OCI-LY7 (cell line): ENCODE measurements around the gene SUGP2. TPM values are rescaled to one million over a fixed set of nuclear protein-coding genes. Genes with fewer than 3 reads are reported as not detected.

Experiments
- BruUV-seq: library from RNA; stranded (reverse); fragments of 400-500 nt; replicated peaks from 2 replicates; lab custom pipeline; 2021; lab: Mats Ljungman, UMichigan
- CTCF ChIA-PET: fragments of 300-600 bp; sonication (Branson Sonifier 250); formaldehyde crosslinking; loops from one replicate; lab custom pipeline; 2022; ENCODE audit warnings: antibody characterized with exemption; ENCODE audit not compliant: unreplicated experiment; lab: Charles Lee
- POLR2A ChIA-PET: fragments of 300-600 bp; sonication (Branson Sonifier 250); formaldehyde crosslinking; loops from one replicate; lab custom pipeline; 2022; ENCODE audit warnings: antibody characterized with exemption; lab: Charles Lee
- DNase-seq: peaks from one replicate; pipeline ENCODE4 v3.0.0-alpha.2; 2015; ENCODE audit warnings: low spot score
- H2AFZ ChIP-seq: fragments of 200-600 bp; sonication (generic), shearing (Covaris generic); 2 replicates; pipeline ENCODE4 v1.6.1; 2014; ENCODE audit warnings: mild to moderate bottlenecking, antibody characterized with exemption, low read length, moderate library complexity
- H3K27ac ChIP-seq: fragments of 200-600 bp; sonication (generic); 2 replicates; pipeline ENCODE4 v1.5.1; 2014; ENCODE audit warnings: mixed run types, low read depth, mild to moderate bottlenecking, moderate library complexity, low read length, inconsistent platforms; ENCODE audit not compliant: poor library complexity, severe bottlenecking
- H3K36me3 ChIP-seq: fragments of 200-600 bp; sonication (generic); 2 replicates; pipeline ENCODE4 v1.6.1; 2014; ENCODE audit warnings: mild to moderate bottlenecking, antibody characterized with exemption, low read length, moderate library complexity, mixed read lengths; ENCODE audit not compliant: insufficient read depth
- H3K4me1 ChIP-seq: fragments of 200-600 bp; sonication (generic); 2 replicates; pipeline ENCODE4 v1.5.1; 2014; ENCODE audit warnings: mild to moderate bottlenecking, low read length; ENCODE audit not compliant: insufficient read depth, poor library complexity, severe bottlenecking
- H3K4me2 ChIP-seq: fragments of 200-600 bp; sonication (generic); 2 replicates; pipeline ENCODE4 v1.6.1; 2014; ENCODE audit warnings: mild to moderate bottlenecking, low read length
- H3K4me3 ChIP-seq: fragments of 200-600 bp; sonication (generic); 2 replicates; pipeline ENCODE4 v1.5.1; 2014; ENCODE audit warnings: mild to moderate bottlenecking, low read depth, low read length; ENCODE audit not compliant: poor library complexity, severe bottlenecking
- H3K79me2 ChIP-seq: fragments of 200-600 bp; sonication (generic); 2 replicates; pipeline ENCODE4 v1.6.1; 2016; ENCODE audit warnings: low read depth, mild to moderate bottlenecking, low read length, moderate library complexity, mixed read lengths; ENCODE audit not compliant: insufficient read depth
- H3K9me2 ChIP-seq: fragments of 200-600 bp; sonication (generic); 2 replicates; pipeline ENCODE4 v1.6.1; 2016; ENCODE audit warnings: mild to moderate bottlenecking, low read length, mixed read lengths; ENCODE audit not compliant: insufficient read depth
- H3K9me3 ChIP-seq: fragments of 200-600 bp; sonication (generic); 2 replicates; pipeline ENCODE4 v1.6.1; 2014; ENCODE audit warnings: mild to moderate bottlenecking, mixed run types, low read length, mixed read lengths
- H4K20me1 ChIP-seq: fragments of 200-600 bp; sonication (generic); 2 replicates; pipeline ENCODE4 v1.6.1; 2014; ENCODE audit warnings: mild to moderate bottlenecking, antibody characterized with exemption, low read length, moderate library complexity, mixed read lengths; ENCODE audit not compliant: insufficient read depth
- EZH2phosphoT487 ChIP-seq: fragments of 200-600 bp; sonication (generic); IDR thresholded peaks from 2 replicates; pipeline ENCODE4 v1.6.1; 2018; ENCODE audit warnings: low read depth, borderline replicate concordance, mild to moderate bottlenecking, mixed run types, antibody characterized with exemption, low read length, moderate library complexity, mixed read lengths
- intact Hi-C: fragments of 100-400 bp; cut with micrococcal nuclease; formaldehyde crosslinking; loops from one replicate; pipeline ENCODE4 v1.10.0; 2022; ENCODE audit not compliant: unreplicated experiment
- total RNA-seq, 2 experiments: library from RNA; depleted of rRNA in 1 of 2; stranded (reverse); fragments of >200 nt in 1 of 2; shearing (Covaris generic) in 1 of 2; gene quantifications; 2 replicates each; pipeline ENCODE4 v1.2.3, GENCODE V29; 2014 to 2022
- TF ChIP-seq, protein P1 (sequence below): fragments of 200-600 bp; sonication (generic); conservative IDR thresholded peaks from 2 replicates; pipeline ENCODE4 v1.5.1; 2014; ENCODE audit warnings: mild to moderate bottlenecking, antibody characterized with exemption, low read length, moderate library complexity, mixed read lengths

Gene SUGP2
- total RNA-seq, 2 experiments from 2014 or later, result 111 to 229 TPM

DNA sequence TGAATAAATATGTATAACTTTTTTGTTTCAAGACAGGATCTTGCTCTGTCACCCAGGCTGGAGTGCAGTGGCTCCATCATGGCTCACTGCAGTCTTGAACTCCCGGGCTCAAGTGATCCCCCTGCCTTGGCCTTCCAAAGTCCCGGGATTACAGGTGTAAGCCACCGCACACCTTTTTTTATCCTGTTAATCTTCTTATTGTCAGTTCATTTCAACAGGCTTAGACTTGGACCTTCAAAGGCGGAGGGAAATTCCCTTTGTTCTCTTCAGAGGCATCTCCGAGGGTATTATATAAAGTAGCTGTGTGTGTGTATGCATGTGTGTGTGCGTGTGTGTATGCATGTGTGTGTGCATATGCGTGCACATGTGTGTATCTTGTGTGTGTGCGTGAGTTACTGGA is 35.0 kb downstream of the SUGP2 start:
- Histone ChIP-seq H3K27ac (no peak overlapping the region), H3K9me2 (no peaks in the 10 kb centered on the region), H3K4me2 (no peak overlapping the region), H3K4me3 (no peak overlapping the region), H3K9me3 (no peaks in the 10 kb centered on the region), H4K20me1 (no peaks in the 10 kb centered on the region), H3K79me2 (no peaks in the 10 kb centered on the region), H2AFZ (no peak overlapping the region), H3K4me1 (no peaks in the 10 kb centered on the region), H3K36me3 (peaks cover 93% of the 10 kb centered on the region)
- TF ChIP-seq, protein P1, sequence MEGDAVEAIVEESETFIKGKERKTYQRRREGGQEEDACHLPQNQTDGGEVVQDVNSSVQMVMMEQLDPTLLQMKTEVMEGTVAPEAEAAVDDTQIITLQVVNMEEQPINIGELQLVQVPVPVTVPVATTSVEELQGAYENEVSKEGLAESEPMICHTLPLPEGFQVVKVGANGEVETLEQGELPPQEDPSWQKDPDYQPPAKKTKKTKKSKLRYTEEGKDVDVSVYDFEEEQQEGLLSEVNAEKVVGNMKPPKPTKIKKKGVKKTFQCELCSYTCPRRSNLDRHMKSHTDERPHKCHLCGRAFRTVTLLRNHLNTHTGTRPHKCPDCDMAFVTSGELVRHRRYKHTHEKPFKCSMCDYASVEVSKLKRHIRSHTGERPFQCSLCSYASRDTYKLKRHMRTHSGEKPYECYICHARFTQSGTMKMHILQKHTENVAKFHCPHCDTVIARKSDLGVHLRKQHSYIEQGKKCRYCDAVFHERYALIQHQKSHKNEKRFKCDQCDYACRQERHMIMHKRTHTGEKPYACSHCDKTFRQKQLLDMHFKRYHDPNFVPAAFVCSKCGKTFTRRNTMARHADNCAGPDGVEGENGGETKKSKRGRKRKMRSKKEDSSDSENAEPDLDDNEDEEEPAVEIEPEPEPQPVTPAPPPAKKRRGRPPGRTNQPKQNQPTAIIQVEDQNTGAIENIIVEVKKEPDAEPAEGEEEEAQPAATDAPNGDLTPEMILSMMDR, result no peak
- no peak for TF ChIP-seq EZH2phosphoT487
- CTCF ChIA-PET, result interaction anchor here (0.5 kb wide), 1 partner anchor 289 kb away, joined by 3 read pairs; no protein-coding TSS in a partner anchor
- intact Hi-C loops, result no loop called here
- BruUV-seq, result no TSS peak
- DNase-seq, result no peak
- POLR2A ChIA-PET, result interaction anchor here (0.6 kb wide), 1 partner anchor 118 kb away, joined by 4 read pairs; no protein-coding TSS in a partner anchor

DNA sequence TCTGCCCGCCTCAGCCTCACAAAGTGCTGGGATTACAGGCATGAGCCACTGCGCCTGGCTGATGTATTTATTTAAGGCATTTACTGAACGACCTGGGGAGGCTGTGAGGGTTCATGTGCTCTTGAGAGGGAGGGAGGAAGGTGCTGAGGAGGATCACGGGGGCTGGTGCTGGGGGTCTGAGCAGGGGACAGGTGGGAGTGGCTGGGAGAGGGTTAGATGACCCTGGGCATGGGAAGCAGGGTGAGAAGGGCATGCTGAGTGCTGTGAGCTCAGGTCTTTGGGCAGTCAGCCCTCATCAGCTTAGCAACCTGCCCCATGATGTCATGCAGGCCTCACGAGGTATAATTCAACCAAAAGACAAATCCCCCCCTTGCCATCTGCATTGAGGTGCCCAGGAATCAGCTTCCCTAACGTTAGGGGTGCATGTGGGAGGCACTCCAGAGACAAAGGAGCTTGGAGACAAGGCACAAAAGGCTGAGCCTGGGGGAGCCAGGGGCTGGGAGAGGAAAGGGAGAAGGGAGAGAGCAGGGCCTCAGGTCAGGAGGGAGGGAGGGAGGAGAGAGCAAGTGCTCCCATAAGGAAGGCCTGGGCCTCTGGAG is 36.4 kb downstream of the SUGP2 start:
- Histone ChIP-seq H3K27ac (no peak overlapping the region), H4K20me1 (no peaks in the 10 kb centered on the region), H3K4me1 (no peaks in the 10 kb centered on the region), H3K4me3 (no peak overlapping the region), H2AFZ (no peak overlapping the region), H3K79me2 (no peaks in the 10 kb centered on the region), H3K9me3 (no peaks in the 10 kb centered on the region), H3K9me2 (no peaks in the 10 kb centered on the region), H3K36me3 (peaks cover 88% of the 10 kb centered on the region), H3K4me2 (no peak overlapping the region)
- ChIA-PET POLR2A (no interaction called here), CTCF (no interaction called here)
- TF ChIP-seq, protein P1, result no peak
- no TSS peak for BruUV-seq
- intact Hi-C loops, result no loop called here
- DNase-seq, result no peak

DNA sequence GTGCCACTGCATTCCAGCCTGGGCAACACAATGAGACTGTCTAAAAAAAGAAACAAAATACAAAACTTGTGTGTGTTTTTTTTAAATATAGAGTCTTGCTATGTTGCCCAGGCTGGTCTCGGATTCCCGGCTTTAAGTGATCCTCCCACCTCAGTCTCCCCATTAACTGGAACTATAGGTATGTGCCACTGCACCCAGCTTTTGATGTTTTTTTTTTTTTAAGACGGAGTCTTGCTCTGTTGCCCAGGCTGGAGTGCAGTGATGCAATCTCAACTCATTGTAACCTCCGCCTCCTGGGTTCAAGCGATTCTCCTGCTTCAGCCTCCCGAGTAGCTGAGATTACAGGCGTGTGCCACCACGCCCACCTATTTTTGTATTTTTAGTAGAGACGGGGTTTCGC is 37.0 kb downstream of the SUGP2 start:
- peaks cover 88% of the 10 kb centered on the region for H3K36me3 ChIP-seq
- H3K4me1 ChIP-seq, result no peaks in the 10 kb centered on the region
- no peak overlapping the region for H2AFZ ChIP-seq
- DNase-seq, result no peak
- H3K79me2 ChIP-seq, result no peaks in the 10 kb centered on the region
- no peak overlapping the region for H3K27ac ChIP-seq
- CTCF ChIA-PET, result no interaction called here
- no peak for TF ChIP-seq EZH2phosphoT487
- TF ChIP-seq, protein P1, result no peak
- intact Hi-C loops, result no loop called here
- H3K9me3 ChIP-seq, result no peaks in the 10 kb centered on the region
- no TSS peak for BruUV-seq
- no peak overlapping the region for H3K4me3 ChIP-seq
- H3K9me2 ChIP-seq, result no peaks in the 10 kb centered on the region
- no peak overlapping the region for H3K4me2 ChIP-seq
- H4K20me1 ChIP-seq, result no peaks in the 10 kb centered on the region
- POLR2A ChIA-PET, result no interaction called here
